Vagina (tissue), 2 donors: ENCODE measurements around the gene C6orf58.

ENCODE experiments used
- POLR2A ChIP-seq, 2 donors: fragments of 450-650 bp; IDR thresholded peaks; one replicate each; pipeline ENCODE4 v1.6.1; 2017; ENCODE audit warnings: antibody characterized with exemption in 2 of 2, mild to moderate bottlenecking in 2 of 2, moderate library complexity in 2 of 2
- POLR2AphosphoS5 ChIP-seq, 2 donors: sonication (generic); formaldehyde crosslinking; IDR thresholded peaks; one replicate each; pipeline ENCODE4 v1.9.0; 2017; ENCODE audit warnings: antibody characterized with exemption in 2 of 2, mild to moderate bottlenecking in 2 of 2, low read depth in 1 of 2; ENCODE audit not compliant: insufficient read depth in 1 of 2
- TF ChIP-seq, protein P1 (sequence below), 3 experiments: fragments of 450-650 bp in 2 of 3; fragments of 200-600 bp in 1 of 3; sonication (generic) in 1 of 3; IDR thresholded peaks; one replicate each; pipeline ENCODE4 v1.5.1; 2017 to 2019; ENCODE audit warnings: antibody characterized with exemption in 3 of 3, mild to moderate bottlenecking in 2 of 3, moderate library complexity in 2 of 3

DNA sequence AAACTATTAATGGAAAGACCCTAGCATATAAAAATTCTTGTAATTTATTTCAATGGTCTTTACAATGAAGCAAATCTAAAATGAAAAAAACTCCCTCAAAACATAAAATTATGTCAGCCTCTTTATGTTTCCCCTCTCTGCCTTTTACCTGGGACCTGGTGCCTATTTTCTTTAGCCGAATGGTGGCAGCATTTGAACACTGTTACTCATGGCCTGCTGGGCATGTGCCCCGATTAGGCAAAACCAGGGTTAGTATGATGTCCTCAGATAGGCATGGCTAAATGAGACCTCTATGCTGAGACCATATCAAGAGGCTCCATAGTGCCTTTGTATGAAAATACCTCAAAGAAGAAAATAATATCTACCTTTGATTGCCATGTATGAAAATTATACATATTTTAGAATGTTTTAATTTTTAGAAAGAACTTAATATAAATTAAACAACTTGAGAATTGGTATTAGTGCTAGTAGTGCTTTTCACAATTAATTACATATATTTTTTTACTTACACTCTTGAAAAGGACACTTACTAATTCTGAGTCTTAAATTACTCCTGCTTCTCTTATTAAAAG lies 22.5 kb upstream of the C6orf58 start:
- TF ChIP-seq, protein P1, sequence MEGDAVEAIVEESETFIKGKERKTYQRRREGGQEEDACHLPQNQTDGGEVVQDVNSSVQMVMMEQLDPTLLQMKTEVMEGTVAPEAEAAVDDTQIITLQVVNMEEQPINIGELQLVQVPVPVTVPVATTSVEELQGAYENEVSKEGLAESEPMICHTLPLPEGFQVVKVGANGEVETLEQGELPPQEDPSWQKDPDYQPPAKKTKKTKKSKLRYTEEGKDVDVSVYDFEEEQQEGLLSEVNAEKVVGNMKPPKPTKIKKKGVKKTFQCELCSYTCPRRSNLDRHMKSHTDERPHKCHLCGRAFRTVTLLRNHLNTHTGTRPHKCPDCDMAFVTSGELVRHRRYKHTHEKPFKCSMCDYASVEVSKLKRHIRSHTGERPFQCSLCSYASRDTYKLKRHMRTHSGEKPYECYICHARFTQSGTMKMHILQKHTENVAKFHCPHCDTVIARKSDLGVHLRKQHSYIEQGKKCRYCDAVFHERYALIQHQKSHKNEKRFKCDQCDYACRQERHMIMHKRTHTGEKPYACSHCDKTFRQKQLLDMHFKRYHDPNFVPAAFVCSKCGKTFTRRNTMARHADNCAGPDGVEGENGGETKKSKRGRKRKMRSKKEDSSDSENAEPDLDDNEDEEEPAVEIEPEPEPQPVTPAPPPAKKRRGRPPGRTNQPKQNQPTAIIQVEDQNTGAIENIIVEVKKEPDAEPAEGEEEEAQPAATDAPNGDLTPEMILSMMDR (IDR thresholded peaks at IDR 0.05) = no peak
- TF ChIP-seq POLR2A (IDR thresholded peaks at IDR 0.05) (no peak), POLR2AphosphoS5 (IDR thresholded peaks at IDR 0.05; ENCODE audit: insufficient read depth in 1 of 2, low read depth in 1 of 2) (no peak)
